ENCODE data around the gene ABCC12.

ABCC12 gene

GRCh38 chr16:48131201-48131935 lies 24.4 kb downstream of the ABCC12 start:
- no peak for DNase-seq

GRCh38 chr16:48129926-48130325 lies 25.9 kb downstream of the ABCC12 start:
- no peak for DNase-seq

- no peak for DNase-seq
Observed at GRCh38 chr16:48128769-48129168, 27.0 kb downstream of the ABCC12 start.

DNA sequence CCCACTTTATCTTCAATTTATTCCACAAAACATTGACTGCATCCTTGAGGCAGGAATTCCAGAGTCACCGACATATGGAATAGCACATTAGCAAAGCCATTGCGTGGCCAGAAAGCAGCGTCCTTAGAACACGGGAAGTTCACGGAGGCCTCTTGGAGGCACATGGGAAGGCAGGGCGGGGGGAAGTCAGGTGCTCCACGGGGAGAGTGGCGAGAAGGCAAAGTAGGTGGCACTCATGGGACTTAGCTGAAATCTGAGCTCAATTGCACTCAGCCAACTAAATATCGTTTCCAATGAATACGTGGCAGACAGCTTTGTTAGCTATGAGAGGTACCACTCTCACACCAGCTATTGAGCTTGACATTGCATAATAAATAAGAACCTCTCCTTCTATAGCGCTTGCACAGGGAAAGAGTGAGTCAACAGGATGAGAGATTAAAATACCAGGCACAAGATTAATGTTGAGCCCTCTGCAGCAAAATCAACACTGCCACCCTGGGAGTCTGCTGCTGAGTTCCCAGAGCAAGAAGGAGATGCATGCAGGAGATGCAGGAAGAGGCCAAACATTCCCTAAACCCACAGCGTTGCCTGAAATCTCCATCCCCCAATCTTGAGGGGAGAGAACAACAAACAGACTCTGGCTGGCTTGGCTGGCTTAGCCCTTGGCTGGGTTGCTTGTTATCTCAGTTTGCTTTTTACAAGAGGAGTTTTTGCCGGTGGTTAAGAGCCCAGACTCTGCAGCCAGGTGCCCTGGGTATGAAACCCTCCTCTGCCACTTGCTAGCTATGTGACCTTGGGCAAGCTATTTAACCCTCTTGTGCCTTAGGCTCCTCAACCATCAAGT lies 28.8 kb downstream of the ABCC12 start:
- DNase-seq = no peak

DNA sequence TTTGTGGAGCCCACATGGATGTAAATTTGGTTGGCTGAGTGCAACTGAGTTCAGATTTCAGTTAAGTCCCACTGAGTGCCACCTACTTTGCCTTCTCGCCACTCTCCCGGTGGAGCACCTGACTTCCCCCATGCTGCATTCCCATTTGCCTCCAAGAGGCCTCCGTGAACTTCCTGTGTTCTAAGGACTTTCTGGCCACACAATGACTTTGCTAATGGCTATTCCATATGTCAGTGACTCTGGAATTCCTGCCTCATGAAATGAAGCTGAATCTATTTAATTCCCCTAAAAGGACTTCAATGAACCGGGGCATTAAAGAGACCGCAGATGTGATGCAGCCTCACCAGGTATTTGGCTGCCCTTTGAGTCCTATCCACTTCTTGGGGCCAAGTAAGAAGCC lies 29.9 kb downstream of the ABCC12 start:
- DNase-seq = no peak

- no peak for DNase-seq
Observed at GRCh38 chr16:48124266-48124665, 31.5 kb downstream of the ABCC12 start.

- DNase-seq = no peak
Observed at GRCh38 chr16:48123104-48123788, 32.5 kb downstream of the ABCC12 start.

- DNase-seq = no peak
Observed at GRCh38 chr16:48121276-48121675, 34.5 kb downstream of the ABCC12 start.

- no peak for DNase-seq
Observed at GRCh38 chr16:48118841-48119240, 37.0 kb downstream of the ABCC12 start.

GRCh38 chr16:48117217-48118105 lies 38.3 kb downstream of the ABCC12 start:
- DNase-seq = no peak

GRCh38 chr16:48115299-48115698 lies 40.5 kb downstream of the ABCC12 start:
- no peak for DNase-seq

DNA sequence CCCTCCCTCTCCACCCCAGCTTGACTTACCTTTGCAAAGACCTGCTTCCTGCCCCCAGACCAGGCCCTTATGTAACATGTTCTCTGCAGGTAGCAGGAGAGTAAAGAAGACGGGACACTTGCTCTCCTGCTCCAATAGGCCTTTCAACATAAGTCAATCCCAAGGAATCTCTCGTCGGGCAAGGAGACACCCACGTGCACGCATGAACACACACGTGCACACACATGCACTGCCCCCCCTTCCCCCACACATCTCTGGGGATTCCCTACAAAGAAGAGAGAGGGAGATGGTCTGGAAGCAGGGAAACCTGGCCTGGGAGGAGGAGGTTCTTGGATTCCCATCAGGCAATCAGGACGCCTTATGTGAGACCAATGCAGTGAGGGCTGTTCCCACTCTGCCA lies 41.4 kb downstream of the ABCC12 start:
- DNase-seq = no peak

- no peak for DNase-seq
Observed at GRCh38 chr16:48113471-48113870, 42.3 kb downstream of the ABCC12 start.

DNA sequence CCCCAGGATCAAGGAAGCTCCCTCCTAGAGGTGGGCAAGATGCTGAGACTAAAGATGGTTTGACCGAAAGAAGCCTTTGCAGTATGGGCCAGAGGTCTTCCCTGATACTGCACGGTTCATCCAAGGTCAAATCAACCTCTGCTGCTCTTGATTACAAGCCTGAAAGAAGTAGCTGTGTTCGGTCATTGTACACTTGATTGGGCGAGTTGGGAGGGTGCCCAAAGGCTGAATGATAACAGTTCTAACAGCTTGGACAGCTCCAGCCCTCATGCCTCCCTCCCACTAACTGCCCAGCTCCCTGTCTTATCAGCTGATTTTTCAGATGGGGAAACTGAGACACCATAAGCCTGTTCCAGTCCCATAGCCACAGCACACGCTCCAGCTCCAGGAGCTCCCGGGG lies 42.8 kb downstream of the ABCC12 start:
- DNase-seq = no peak

DNA sequence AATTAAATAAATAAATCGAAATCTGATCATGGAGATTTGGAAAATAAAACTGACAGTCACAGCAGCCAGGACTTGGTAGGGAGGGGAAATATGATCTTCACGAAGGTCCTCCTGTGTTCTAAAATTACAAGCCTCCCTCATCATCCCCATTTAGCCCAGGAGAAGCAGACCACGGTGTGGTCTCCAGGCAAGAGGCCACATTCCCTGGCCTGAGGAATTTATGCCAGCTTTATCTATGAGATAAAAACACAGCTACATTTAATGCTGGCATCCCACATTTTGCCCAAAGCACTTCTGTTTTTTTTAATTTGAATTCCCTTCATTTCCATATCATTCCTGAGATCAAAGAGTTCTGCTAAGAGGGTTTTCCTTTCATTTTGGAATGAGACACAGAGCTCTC lies 43.2 kb downstream of the ABCC12 start:
- DNase-seq = no peak

DNA sequence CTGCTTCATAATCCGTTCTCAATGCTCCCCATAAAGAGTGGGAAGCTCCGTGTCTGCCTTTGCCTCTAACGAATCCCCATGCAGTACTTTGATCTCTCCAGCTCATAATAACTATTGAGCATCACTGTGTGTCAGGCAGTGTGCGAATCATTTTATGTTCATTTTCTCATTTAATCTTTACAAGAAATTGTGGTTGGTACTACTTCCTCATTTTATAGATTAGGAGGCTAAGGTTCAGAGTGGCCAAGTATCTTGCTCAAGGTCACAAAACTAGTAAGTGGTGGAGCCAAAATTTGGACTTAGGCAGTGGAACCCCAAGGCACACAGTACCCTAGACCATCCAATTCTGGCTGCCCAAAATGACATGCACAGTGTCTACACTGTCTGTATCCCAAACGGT lies 44.8 kb downstream of the ABCC12 start:
- no peak for DNase-seq

DNA sequence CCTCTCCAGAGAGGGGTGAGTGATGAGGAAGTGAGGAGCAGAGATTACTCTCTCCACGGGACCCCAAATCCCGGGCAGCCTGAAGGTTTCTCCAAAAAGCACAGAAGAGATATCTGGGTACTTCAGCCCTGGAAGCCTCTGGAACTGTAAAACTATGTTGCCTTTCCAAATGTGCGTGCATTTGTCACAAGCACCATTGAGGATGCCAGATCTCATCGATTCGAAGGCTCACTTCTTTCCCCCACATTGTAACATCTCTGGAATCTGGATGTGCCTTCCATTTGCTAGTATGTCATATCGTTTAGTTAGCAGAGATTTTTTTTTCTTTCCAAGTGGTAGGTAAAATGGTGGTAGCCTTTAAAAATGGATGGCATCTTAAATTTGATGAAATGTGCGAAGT lies 45.8 kb downstream of the ABCC12 start:
- DNase-seq = no peak

- no peak for DNase-seq
Observed at GRCh38 chr16:48109475-48109874, 46.3 kb downstream of the ABCC12 start.

DNA sequence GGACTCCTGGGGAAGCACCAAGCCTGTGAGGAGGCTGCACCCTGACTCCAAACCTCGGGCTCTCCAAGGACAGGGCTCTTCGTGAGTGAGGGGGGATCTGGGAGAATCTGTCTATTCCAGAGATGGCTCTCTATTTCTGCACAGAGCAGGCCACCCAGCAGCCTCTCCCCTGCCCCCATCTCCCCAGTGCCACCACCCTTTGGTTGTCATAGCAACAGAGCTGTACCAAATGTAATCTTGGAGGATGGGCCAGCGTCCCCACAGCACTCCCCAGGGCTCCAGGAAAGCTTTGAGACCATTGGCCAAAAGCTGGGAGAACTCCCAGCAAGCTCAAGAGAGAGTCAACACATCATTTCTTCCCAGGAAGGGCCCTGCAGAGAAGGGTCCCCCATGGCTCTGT lies 49.3 kb downstream of the ABCC12 start:
- no peak for DNase-seq
